Fibroblast of the conjunctiva (primary cell): ENCODE data around the gene DDX5.
"Not testable (repeated sequence)": the region's sequence is repeated elsewhere in the genome, so short reads cannot be mapped to it uniquely, and the experiment has no call there.

Source experiments
- DNase-seq: peaks from one replicate; pipeline ENCODE4 v3.0.0-alpha.2; 2010; ENCODE audit warnings: low read depth

Gene DDX5

DNA sequence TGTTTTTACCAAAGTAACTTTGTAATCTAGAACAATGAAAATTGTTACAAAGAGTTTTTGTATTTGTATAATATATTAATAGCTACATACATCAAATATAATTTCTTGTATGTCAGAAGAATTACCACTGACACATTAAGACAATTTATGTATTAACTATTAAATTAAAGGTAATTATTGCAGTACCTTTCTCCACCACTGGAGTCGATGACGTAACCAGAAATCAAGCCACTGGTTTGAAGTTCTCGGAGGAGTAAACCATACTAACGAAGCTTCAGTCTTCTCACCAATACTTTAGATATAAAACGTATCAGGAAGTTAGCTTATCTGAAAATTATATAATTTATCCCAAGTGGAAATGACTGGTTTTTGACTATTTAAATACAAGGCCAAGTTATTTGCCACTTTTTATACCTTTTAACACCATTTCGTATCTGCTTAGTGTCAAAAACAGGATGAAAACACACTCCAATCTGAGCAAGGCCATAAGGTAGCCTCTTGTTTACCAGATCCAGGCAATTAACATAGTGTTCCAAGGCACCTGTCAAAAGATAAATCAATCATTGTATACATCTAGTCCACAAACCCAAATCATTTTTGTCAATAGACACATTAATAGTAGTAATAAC lies 13.5 kb downstream of the DDX5 start:
- no peak for DNase-seq

DNA sequence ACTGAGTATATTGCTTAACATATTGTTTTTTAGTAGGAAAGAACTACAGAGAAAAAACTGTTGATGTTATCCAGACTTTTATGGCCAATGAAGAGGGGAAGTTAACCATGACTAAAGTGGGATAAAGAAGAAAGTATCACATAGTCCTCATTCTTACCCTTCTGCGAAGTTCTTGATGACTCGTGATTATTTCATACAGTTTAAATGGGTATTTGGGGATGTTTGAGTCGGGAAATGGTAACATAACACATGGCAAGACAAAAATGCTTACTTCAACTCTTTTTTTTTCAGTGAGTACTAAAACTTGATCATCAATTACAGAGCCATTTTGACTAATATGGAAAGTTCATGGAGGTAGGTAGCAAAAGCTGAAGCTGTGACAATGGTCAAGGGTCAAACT lies 14.1 kb downstream of the DDX5 start:
- DNase-seq = no peak

DNA sequence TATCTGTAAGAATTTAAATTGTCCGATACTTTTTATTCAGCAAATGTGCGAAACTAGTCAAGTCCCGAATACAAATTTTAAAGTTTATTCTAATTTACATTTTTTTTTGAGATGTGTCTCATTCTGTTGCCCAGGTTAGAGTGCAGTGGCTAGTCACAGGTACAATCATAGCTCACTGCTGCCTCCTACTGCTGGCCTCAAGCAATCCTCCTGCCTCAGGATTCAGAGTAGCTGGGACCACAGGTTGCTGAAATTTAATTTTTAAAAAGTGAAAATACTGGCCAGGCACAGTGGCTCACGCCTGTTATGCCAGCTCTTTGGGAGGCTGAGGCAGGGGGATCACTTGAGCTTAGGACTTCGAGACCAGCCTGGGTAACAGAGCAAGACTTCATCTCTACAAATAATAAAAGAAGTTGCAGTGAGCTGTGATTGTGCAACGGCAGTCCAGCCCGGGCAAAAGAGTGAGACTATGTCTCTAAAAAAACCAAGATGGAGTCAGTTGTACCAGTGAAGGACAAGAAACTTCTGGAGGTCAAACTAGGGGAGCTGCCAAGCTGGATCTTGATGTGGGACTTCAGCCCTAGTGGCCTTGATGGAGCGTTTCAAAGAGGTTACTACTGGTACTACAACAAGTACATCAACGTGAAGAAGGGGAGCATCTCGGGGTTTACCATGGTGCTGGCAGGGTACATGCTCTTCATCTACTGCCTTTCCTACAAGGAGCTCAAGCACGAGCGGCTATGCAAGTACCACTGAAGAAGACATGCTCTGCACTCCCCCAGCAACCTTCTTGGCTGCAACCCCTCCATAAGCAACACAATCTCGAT lies 14.8 kb downstream of the DDX5 start:
- DNase-seq = no peak

DNA sequence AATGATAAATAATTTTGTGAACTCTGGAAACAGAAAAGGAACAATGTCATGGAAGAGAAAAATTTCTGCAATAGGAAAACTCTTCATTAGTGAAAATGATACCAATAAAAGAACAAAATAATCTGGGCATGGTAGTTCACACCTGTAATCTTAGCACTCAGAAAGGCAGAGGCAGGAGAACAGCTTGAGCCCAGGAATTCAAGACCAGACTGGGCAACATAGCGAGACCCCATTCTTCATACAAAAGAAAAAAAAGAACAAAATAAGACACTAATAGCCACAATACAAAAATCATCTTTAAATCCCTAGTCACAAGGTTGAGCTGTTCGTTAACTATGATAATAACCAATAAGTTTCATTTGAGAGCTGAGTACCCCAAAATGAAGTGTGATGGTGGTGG lies 17.8 kb downstream of the DDX5 start:
- no peak for DNase-seq

DNA sequence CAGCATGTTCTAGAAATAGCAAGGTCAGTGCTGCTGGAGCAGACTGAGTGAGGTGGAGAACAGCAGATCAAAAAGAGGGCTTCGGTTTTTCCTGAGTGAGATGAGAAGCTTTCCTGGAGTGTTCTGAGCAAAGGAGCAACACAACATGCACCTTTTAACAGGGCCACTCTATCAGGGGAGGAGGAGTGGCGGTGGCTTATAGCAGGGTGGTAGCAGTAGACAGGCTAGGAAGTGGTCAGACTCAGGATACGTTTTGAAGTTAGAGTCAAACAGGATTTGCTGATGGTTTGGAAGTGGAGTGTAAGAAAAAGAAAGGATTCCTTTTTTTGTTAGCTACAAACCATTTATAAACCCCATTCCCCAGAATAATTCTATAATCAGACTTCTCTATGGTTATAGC lies 21.7 kb downstream of the DDX5 start:
- DNase-seq = no peak

DNA sequence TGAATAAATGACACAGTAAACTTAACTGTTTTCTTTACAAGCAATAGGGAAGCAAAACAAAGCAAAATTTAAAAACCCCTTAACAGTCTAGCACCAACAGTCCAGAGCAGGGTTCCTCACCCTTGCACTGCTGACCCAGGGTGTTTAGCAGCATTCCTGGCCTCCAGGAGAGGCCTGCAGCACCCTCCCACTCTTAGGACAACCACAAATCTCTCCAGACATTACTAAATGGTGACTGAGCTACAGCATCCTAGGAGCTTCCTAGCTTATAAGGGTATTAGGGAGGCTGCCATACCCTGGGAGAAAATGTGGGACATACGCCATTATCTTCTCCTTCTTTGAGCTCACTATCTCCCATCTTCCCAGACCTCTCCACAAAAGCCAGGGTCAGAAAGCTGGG lies 25.1 kb downstream of the DDX5 start:
- DNase-seq = no peak

DNA sequence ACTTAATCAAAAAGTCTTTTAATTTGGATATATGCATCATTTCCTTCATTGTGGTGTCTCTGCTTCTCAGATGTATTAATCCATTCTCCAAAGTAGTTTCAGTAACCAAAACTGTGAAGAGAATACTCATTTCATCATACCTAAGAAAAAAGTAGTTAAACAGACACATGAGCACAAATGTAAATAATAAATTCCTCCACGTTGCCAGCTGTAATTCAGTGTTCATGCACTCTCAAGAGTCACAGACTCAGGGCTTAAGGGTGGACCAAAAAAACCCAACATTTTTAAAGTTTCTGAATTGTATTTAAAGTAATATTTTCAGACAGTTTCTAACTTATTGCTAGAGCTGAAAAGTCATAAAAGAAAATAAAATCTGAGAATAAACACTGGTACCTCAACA lies 28.2 kb downstream of the DDX5 start:
- DNase-seq = no peak

DNA sequence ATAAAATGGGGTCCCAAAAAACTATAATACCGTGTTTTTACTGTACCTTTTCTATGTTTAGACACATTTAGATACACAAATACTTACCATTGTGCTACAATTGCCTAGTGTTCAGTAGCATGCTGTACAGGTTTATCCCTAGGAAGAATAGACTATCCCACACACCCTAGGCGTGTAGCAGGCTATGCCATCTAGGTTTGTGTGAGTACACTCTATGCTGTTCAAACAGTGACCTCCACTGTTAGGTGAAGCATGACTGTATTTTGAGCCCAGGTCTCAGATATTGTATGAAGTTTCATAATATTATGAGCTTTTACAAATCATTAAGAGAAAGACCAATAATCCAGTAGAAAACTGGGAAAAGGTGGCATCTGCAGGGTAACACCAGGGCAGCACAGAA lies 33.5 kb downstream of the DDX5 start:
- DNase-seq = no peak

DNA sequence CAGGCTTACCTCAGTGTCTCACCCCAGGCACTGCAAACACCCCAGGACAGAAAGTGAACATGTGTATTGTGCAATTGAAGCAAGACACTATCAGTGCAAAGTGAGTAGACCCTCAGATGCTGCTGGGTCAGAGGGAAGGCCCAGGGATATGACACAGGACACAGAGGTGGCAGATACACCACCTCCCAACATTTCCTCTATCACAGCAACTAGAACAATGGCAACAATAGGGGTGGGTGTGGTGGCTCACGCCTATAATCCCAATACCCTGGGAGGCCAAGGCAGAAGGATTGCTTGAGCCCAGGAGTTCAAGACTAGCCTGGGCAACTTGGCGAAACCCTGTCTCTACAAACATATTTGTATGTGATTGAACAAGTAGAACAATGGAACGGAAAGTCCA lies 34.6 kb downstream of the DDX5 start:
- DNase-seq = no peak

DNA sequence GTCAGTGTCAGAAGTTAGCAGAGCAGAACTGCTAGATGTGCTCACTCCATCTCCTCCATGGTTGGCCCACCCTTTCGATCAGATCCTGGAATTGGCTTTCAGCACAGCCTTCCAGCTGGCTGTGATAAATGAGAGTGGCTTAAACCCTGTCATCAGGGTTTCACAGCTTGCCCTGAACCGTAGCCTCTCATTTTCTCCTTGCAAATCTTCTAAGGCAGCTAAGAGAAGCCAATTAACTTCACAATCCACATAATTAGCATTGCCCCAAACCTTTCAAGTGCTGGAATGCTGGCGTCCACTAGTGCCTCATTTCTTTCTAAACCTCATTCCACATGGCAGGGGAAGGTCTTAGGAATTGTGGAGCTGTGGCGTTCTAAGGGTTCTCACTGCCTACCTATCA lies 35.5 kb downstream of the DDX5 start:
- DNase-seq = no peak

DNA sequence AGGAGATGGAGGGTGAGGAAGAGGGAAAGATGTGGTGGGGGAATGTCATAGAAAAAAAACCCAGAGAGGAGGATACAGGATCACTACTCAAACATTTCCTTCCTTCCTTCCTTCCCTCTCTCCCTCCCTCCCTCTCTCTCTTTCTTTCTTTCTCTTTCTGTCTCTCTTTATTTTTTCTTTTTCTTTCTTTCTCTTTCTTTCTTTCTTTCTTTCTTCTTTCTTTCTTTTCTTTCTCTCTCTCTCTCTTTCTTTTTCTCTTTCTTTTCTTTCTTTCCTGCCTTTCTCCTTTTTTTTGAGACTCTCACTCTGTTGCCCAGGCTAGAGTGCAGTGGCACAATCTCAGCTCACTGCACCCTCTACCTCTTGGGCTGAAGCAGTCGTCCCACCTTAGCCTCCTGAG lies 39.3 kb downstream of the DDX5 start:
- DNase-seq = not testable (repeated sequence)

DNA sequence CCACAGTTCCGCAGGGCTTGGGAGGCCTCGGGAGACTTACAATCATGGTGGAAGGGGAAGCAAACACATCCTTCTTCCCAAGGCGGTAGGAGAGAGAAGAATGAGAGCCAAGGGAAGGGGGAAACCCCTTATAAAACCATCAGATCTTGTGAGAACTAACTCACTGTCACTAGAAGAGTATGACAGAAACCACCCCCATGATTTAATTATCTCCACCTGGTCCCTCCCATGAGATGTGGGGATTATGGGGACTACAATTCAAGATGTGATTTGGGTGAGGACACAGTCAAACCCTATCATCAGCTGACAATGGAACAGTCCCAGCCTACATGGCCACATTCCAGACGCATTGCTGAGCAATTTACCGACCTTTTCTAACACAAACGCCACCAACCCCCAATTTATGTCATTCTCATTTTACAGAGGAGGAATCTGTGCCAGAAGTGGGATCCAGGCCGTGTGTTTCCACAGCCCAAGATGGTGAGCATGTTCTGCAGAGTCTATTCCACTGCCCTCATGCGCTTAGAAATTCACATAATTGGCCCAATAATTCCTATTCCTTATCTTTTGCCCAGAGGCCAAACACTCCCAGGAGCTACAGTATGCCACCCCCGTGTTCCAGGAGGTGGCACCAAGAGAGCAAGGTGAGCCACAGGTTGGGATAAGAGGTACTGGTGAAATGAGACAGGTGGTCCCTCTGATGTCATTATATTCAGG lies 39.9 kb downstream of the DDX5 start:
- no peak for DNase-seq

DNA sequence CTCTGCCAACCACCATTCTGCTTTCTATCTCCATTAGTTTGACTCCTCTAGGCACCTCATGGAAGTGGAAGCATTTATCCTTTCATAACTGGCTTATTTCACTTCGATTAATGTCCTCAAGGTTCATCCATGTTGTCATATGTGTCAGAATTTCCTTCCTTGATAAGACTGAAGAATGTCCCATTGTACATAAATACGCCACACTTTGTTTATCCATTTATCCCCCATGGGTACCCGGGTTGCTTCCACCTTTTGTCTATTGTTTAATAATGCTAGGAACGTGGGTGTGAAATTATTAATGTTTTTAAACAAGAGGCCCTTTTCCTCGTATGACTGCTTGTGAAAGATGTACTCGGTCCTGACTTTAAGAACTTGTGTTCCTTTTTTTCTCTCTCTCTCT lies 44.3 kb downstream of the DDX5 start:
- DNase-seq = no peak

DNA sequence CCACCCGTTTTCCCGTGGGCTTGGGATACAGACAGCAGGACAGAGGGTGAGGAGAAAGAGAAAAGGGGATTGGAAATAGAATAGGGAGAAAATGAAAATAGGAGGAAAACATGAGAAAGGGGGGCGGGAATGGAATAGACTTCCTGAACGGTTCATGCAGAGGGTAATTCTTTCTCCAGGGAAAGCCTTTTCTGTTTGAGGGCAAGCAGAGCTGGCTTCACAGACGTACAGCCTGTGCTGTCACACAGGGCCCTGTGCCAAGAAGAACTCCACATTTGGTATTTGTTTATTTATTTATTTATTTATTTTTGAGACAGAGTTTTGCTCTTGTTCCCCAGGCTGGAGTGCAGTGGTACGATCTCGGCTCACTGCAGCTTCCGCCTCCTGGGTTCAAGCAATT lies 45.1 kb downstream of the DDX5 start:
- DNase-seq = no peak

DNA sequence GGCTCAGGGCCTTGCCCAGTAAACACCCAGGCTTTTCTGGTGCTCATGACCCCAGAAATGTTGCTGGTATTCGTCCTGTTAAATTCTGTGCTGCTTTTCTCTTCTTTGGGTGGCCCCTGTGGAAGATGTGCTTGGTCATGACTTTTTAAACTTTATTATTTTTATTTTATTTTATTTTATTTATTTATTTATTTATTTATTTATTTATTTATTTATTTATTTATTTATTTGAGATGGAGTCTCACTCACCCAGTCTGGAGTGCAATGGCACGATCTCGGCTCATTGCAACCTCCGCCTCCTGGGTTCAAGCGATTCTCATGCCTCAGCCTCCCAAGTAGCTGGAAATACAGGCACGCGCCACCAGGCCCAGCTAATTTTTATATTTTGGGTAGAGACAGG lies 46.3 kb downstream of the DDX5 start:
- not testable (repeated sequence) for DNase-seq

DNA sequence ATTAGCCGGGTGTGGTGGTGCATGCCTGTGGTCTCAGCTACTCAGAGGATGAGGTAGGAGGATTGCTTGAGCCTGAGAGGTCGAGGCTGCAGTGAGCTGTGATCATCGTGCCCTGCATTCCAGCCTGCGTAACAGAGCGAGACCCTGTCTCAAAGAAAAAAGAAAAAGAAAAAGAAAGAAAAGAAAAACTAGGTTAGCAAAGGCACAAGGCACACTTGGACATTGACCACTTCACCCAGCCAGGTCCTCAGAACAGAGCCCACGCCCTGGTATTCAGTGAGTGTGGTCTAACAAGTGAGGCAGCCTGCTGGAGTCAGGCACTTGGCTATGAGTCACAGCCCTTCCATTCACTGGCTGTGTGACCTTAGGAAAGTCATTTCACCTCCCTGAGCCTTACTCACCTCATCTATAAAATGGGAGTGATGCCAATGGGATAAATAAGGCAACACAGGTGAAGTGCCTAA lies 46.8 kb downstream of the DDX5 start:
- DNase-seq = no peak

DNA sequence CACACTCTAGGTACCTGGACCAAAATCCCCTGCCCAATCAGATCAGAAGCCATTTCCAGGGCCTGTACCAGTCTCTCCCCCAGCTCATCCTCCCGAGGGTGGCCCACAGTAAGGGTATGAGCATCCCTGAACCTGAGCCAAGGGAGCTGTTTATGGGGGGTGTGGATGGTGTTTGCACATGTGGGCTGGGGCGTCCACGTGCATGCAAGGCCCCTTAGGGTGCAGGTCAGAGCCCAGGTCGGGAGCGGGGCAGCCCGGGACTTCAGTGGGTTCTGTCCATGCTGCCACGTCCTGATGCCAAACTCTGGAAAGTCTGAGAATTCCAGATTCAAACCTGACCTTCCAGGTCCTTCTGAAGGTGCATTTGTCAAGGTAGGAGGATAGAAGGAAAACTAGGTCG lies 47.3 kb downstream of the DDX5 start:
- DNase-seq = no peak

DNA sequence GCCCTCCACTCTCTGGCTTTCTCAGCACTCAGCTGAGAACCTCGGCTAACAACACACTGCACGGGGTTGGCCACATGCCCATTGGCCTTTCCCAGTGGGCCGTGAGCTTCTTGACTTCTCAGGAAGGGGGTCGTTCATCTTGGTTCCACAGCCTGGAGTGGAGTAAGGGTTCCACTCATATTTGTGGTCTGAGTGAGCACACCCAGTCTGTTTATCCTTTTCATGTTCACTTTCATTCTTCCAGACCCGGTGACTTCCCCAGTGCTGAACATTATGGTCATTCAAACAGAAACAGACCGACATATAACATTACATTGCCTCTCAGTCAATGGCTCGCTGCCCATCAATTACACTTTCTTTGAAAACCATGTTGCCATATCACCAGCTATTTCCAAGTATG lies 48.9 kb downstream of the DDX5 start:
- no peak for DNase-seq

DNA sequence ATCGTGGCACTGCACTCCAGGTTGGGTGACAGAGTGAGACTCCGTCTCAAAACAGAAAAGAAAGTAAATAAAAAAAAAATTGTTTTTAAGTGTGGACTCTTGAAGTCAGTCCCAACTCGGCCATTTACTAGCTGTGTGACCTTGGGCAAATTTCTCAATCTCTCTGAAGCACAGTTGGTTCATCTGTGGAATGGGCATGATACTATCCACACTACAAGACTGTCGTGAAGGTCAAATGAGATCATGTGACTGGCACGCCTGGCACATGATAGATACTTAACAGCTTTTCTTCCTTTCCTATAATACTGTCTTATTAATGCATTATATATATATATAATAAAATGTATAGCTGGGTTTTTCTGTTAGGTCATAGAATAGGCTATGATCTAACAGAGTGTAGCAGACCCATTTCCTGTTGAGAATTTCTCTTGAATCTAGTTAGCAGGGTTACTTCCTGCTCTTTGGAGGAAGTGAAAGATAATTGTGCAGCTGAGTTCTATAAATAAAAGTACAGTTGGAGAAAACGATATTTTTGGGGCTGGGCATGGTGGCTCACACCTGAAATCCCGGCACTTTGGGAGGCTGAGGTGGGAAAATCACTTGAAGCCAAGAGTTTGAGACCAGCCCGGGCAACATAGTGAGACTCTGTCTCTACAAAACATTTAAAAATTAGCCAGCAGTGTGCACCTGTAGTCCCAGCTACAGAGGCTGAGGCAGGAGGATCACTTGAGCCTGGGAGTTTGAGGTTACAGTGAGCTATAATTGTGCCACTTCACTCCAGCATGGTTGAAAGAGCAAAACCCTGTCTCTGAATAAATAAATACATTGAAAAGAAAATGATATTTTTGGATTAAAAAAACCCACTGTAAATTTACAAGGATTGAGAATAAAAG lies 49.9 kb downstream of the DDX5 start:
- no peak for DNase-seq

DNA sequence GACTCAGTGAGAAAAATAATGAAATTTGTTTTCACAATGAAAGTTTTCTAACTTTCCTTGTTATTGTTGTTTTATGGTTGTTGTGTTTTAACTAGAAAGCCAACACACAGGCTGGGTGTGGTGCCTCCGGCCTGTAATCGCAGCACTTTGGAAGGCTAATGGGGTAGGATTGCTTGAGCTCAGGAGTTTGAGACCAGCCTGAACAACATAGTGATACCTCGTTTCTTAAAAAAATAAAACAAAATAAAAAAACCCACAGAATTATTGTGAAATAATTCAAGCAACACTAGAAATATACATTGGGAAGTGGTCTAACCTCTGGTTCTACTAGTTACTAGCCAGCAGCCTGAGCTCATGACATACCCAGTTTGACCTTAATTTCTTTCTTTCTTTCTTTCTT lies 56.5 kb downstream of the DDX5 start:
- DNase-seq = no peak

DNA sequence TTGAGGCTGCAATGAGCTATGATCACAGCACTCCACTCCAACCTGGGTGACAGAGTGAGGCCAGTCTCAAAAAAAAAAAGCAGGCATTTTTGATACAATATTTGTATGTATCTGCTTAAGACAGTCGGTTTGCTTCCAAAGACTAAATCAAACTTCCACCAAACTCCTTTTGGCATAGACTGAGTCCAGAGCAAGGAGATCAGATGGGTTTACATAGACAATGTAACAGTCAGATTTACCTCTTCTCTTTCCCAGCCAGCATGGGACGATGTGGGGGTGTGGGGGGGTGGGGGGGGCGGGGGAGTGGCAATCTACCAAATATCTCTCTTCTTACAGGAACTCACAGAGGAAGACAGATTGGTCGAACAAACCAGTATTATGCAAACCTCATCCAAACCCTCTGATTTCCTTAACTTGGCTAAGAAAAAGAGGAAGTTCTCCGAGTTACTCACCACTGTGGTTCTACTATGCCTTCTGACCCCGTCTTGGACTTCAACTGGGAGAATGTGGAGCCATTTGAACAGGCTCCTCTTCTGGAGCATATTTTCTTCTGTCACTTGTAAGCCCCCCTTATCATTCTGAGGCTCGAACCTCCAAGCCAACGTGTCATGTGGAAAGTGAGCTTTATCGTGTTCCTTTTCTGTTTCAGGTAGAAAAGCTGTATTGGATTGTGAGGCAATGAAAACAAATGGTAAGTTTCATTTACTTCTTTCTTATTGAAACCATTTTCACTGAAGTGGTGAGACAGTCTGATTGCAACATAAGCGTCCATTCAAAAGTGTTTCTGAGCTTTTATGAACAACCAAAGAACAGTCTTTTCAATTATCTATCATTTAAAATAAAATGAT lies 57.2 kb downstream of the DDX5 start, which contains the start of gene MILR1:
Gene MILR1, plus strand, starts transcription at position 451 of the 848 bp plus-strand sequence. Its CDS starts 54 bp downstream, at position 505.
- peak; percentile 89 for DNase-seq
